GM18861 (cell line): ENCODE data around the gene C1QTNF4.
A peak's percentile ranks its signal among the peaks of the same experiment; 100 is the strongest.
"Not testable (repeated sequence)": the region's sequence is repeated elsewhere in the genome, so short reads cannot be mapped to it uniquely, and the experiment has no call there.

Experiments
- ATAC-seq: cut with Tn5 transposase; IDR thresholded peaks from one replicate; pipeline ENCODE4 v1.9.1; 2021; ENCODE audit not compliant: unreplicated experiment

The C1QTNF4 gene

GRCh38 chr11:47593934-47594855 is at the start of gene C1QTNF4:
Gene C1QTNF4, minus strand, starts transcription at chr11:47594411. Its CDS starts 3,601 bp downstream, at chr11:47590810.
- ATAC-seq: no peak

- ATAC-seq: peak; percentile 88
Observed at GRCh38 chr11:47642099-47642855, 48.1 kb upstream of the C1QTNF4 start, which contains the start of gene MTCH2. Gene MTCH2, minus strand, starts transcription at chr11:47642559. Its CDS starts 94 bp downstream, at chr11:47642465.

GRCh38 chr11:47641600-47642098 is 47.4 kb upstream of the C1QTNF4 start:
- no peak for ATAC-seq

GRCh38 chr11:47640506-47640905 is 46.3 kb upstream of the C1QTNF4 start:
- ATAC-seq: not testable (repeated sequence)

GRCh38 chr11:47636331-47636730 is 42.1 kb upstream of the C1QTNF4 start:
- ATAC-seq: not testable (repeated sequence)

- ATAC-seq: no peak
Observed at GRCh38 chr11:47631473-47631872, 37.3 kb upstream of the C1QTNF4 start.

GRCh38 chr11:47628026-47628425 is 33.8 kb upstream of the C1QTNF4 start:
- ATAC-seq: no peak

- ATAC-seq: no peak
Observed at GRCh38 chr11:47626234-47626633, 32.0 kb upstream of the C1QTNF4 start.

GRCh38 chr11:47620836-47621378 is 26.7 kb upstream of the C1QTNF4 start:
- no peak for ATAC-seq

- ATAC-seq: no peak
Observed at GRCh38 chr11:47617417-47617809, 23.2 kb upstream of the C1QTNF4 start.

- no peak for ATAC-seq
Observed at GRCh38 chr11:47616726-47617416, 22.7 kb upstream of the C1QTNF4 start.

GRCh38 chr11:47615249-47615648 is 21.0 kb upstream of the C1QTNF4 start:
- ATAC-seq: no peak

- peak; percentile 87 for ATAC-seq
Observed at GRCh38 chr11:47611348-47611794, 17.2 kb upstream of the C1QTNF4 start.

GRCh38 chr11:47609675-47610074 is 15.5 kb upstream of the C1QTNF4 start:
- no peak for ATAC-seq

- no peak for ATAC-seq
Observed at GRCh38 chr11:47607380-47607779, 13.2 kb upstream of the C1QTNF4 start.

- ATAC-seq: no peak
Observed at GRCh38 chr11:47606731-47607130, 12.5 kb upstream of the C1QTNF4 start.

GRCh38 chr11:47605921-47606320 is 11.7 kb upstream of the C1QTNF4 start:
- ATAC-seq: no peak

- ATAC-seq: no peak
Observed at GRCh38 chr11:47603295-47603694, 9.1 kb upstream of the C1QTNF4 start.

GRCh38 chr11:47599902-47600301 is 5.7 kb upstream of the C1QTNF4 start:
- no peak for ATAC-seq

GRCh38 chr11:47595967-47596366 is 1.8 kb upstream of the C1QTNF4 start:
- ATAC-seq: no peak

- ATAC-seq: no peak
Observed at GRCh38 chr11:47595029-47595428, 818 bp upstream of the C1QTNF4 start.
